Measurements from ENCODE around the gene PGK1.
"Not testable (repeated sequence)": the region's sequence is repeated elsewhere in the genome, so short reads cannot be mapped to it uniquely, and the experiment has no call there.

- TF ChIP-seq CTCF (IDR thresholded peaks at IDR 0.05 in 8 of 11, conservative IDR thresholded peaks at IDR 0.05 in 3 of 11); POLR2AphosphoS5 (IDR thresholded peaks at IDR 0.05): not testable (repeated sequence)
Measured at GRCh38 chrX:78163175-78163574, 59.1 kb downstream of the PGK1 start.
